Neural progenitor cell (in vitro differentiated cells): ENCODE data around the gene ZNF586. TPM values are rescaled to one million over a fixed set of nuclear protein-coding genes. Genes with fewer than 3 reads are reported as not detected.
"Not testable (repeated sequence)": the region's sequence is repeated elsewhere in the genome, so short reads cannot be mapped to it uniquely, and the experiment has no call there.

Experiments
- DNase-seq: peaks from one replicate; pipeline ENCODE4 v3.0.0-alpha.2; 2016; ENCODE audit warnings: low spot score
- H2AFZ ChIP-seq: fragments of 200-600 bp; sonication (generic); replicated peaks from 2 replicates; pipeline ENCODE4 v1.6.1; 2016; ENCODE audit warnings: antibody characterized with exemption
- H3F3A ChIP-seq: fragments of 200-600 bp; sonication (generic); 2 replicates; pipeline ENCODE4 v1.6.1; 2016; ENCODE audit warnings: antibody characterized with exemption, low read depth
- H3K27ac ChIP-seq: fragments of 200-600 bp; sonication (generic); 2 replicates; pipeline ENCODE4 v1.5.1; 2016; ENCODE audit warnings: mild to moderate bottlenecking
- H3K27me3 ChIP-seq: fragments of 200-600 bp; sonication (generic); 2 replicates; pipeline ENCODE4 v1.6.1; 2016; ENCODE audit warnings: mild to moderate bottlenecking, moderate library complexity
- H3K36me3 ChIP-seq: fragments of 200-600 bp; sonication (generic); 2 replicates; pipeline ENCODE4 v1.5.1; 2016
- H3K4me1 ChIP-seq: fragments of 200-600 bp; sonication (generic); 2 replicates; pipeline ENCODE4 v1.6.1; 2016; ENCODE audit warnings: mixed run types
- H3K4me2 ChIP-seq: fragments of 200-600 bp; sonication (generic); 2 replicates; pipeline ENCODE4 v1.6.1; 2016
- H3K4me3 ChIP-seq: fragments of 200-600 bp; sonication (generic); 2 replicates; pipeline ENCODE4 v1.5.1; 2016
- H3K79me2 ChIP-seq: fragments of 200-600 bp; sonication (generic); 2 replicates; pipeline ENCODE4 v1.6.1; 2016; ENCODE audit warnings: low read depth
- H3K9ac ChIP-seq: fragments of 200-600 bp; sonication (generic); 2 replicates; pipeline ENCODE4 v1.6.1; 2016
- H3K9me3 ChIP-seq: fragments of 200-600 bp; sonication (generic); 2 replicates; pipeline ENCODE4 v1.5.1; 2016; ENCODE audit warnings: low read depth
- H4K20me1 ChIP-seq: fragments of 200-600 bp; sonication (generic); 2 replicates; pipeline ENCODE4 v1.6.1; 2016; ENCODE audit warnings: low read depth
- H3K27ac Mint-ChIP-seq: 3 replicates; pipeline ENCODE4 v1.8.0; 2021; ENCODE audit warnings: mixed read lengths
- H3K27me3 Mint-ChIP-seq: 2 replicates; pipeline ENCODE4 v1.8.0; 2022; ENCODE audit warnings: low read depth, mild to moderate bottlenecking, inconsistent platforms, moderate library complexity, mixed read lengths; ENCODE audit not compliant: insufficient read depth
- H3K36me3 Mint-ChIP-seq: 3 replicates; pipeline ENCODE4 v1.8.0; 2021; ENCODE audit warnings: mixed read lengths
- H3K4me1 Mint-ChIP-seq: 3 replicates; pipeline ENCODE4 v1.8.0; 2021; ENCODE audit warnings: mixed read lengths
- H3K4me3 Mint-ChIP-seq: 3 replicates; pipeline ENCODE4 v1.8.0; 2021; ENCODE audit warnings: mild to moderate bottlenecking, moderate library complexity, mixed read lengths
- H3K9me3 Mint-ChIP-seq: 3 replicates; pipeline ENCODE4 v1.8.0; 2020; ENCODE audit warnings: mixed read lengths
- CTCF ChIP-seq: fragments of 200-600 bp; sonication (generic); IDR thresholded peaks from 2 replicates; pipeline ENCODE4 v1.5.1; 2017; ENCODE audit warnings: antibody characterized with exemption, mild to moderate bottlenecking
- EZH2 ChIP-seq: fragments of 200-600 bp; sonication (generic); IDR thresholded peaks from 2 replicates; pipeline ENCODE4 v1.6.1; 2017; ENCODE audit warnings: antibody characterized with exemption, mild to moderate bottlenecking, moderate library complexity
- EZH2phosphoT487 ChIP-seq: fragments of 200-600 bp; sonication (generic); IDR thresholded peaks from 2 replicates; pipeline ENCODE4 v1.6.1; 2017; ENCODE audit warnings: antibody characterized with exemption
- total RNA-seq: library from RNA; depleted of rRNA; stranded (reverse); fragments of >200 nt; gene quantifications from 2 replicates; pipeline ENCODE4 v1.2.3, GENCODE V29; 2015; ENCODE audit warnings: low replicate concordance

ZNF586 gene
- total RNA-seq, 1 donor from 2014 or later = 19.8 TPM

GRCh38 chr19:57820599-57820998 is 51.1 kb downstream of the ZNF586 start:
- H3K4me2 ChIP-seq = peak overlapping the region; percentile 94
- H3K27ac ChIP-seq = no peak overlapping the region
- no peak for DNase-seq
- H3K36me3 Mint-ChIP-seq = peaks cover 33% of the 10 kb centered on the region
- peaks cover 62% of the 10 kb centered on the region for H3K79me2 ChIP-seq
- H3K27me3 Mint-ChIP-seq = no peaks in the 10 kb centered on the region
- TF ChIP-seq EZH2 (no peak), EZH2phosphoT487 (no peak), CTCF (no peak)
- H3K4me3 Mint-ChIP-seq = peak overlapping the region; percentile 96
- H3K27me3 ChIP-seq = no peaks in the 10 kb centered on the region
- H3K4me1 Mint-ChIP-seq = peaks cover 20% of the 10 kb centered on the region
- no peaks in the 10 kb centered on the region for H3K36me3 ChIP-seq
- H2AFZ ChIP-seq = no peak overlapping the region
- peaks cover 10% of the 10 kb centered on the region for H4K20me1 ChIP-seq
- H3K4me1 ChIP-seq = peaks cover 6% of the 10 kb centered on the region
- no peak overlapping the region for H3K27ac Mint-ChIP-seq
- no peaks in the 10 kb centered on the region for H3K9me3 Mint-ChIP-seq
- peaks cover 11% of the 10 kb centered on the region for H3F3A ChIP-seq
- no peaks in the 10 kb centered on the region for H3K9me3 ChIP-seq
- peak overlapping the region; percentile 83 for H3K4me3 ChIP-seq
- H3K9ac ChIP-seq = peak overlapping the region; percentile 86

- not testable (repeated sequence) for H3K4me3 ChIP-seq, H3K4me1 ChIP-seq, DNase-seq, H3K36me3 ChIP-seq, H3K9ac ChIP-seq, H3K9me3 ChIP-seq, H3K27ac ChIP-seq, H4K20me1 ChIP-seq, H3K27ac Mint-ChIP-seq, H3K9me3 Mint-ChIP-seq, H3K27me3 ChIP-seq, H3K27me3 Mint-ChIP-seq, H2AFZ ChIP-seq
- Mint-ChIP-seq H3K4me1 (peaks cover 20% of the 10 kb centered on the region), H3K4me3 (peak overlapping the region; percentile 96), H3K36me3 (peaks cover 35% of the 10 kb centered on the region)
- Histone ChIP-seq H3K4me2 (peak overlapping the region; percentile 94), H3K79me2 (peaks cover 67% of the 10 kb centered on the region), H3F3A (peaks cover 11% of the 10 kb centered on the region)
Observed at GRCh38 chr19:57821095-57821494, 51.6 kb downstream of the ZNF586 start.

GRCh38 chr19:57821501-57821900 is 52.0 kb downstream of the ZNF586 start:
- not testable (repeated sequence) for H3K4me3 Mint-ChIP-seq, H2AFZ ChIP-seq, H3K27ac ChIP-seq, H3K27me3 Mint-ChIP-seq, DNase-seq, H3K4me1 ChIP-seq, H3K9me3 ChIP-seq, H3K27ac Mint-ChIP-seq, H3K36me3 ChIP-seq, H3K9me3 Mint-ChIP-seq, H4K20me1 ChIP-seq, H3K27me3 ChIP-seq, H3K4me3 ChIP-seq, H3K4me2 ChIP-seq, H3K9ac ChIP-seq
- Histone ChIP-seq H3F3A (peaks cover 11% of the 10 kb centered on the region), H3K79me2 (peaks cover 71% of the 10 kb centered on the region)
- H3K4me1 Mint-ChIP-seq = peaks cover 20% of the 10 kb centered on the region
- H3K36me3 Mint-ChIP-seq = peaks cover 35% of the 10 kb centered on the region

GRCh38 chr19:57823155-57823554 is 53.7 kb downstream of the ZNF586 start:
- not testable (repeated sequence) for H4K20me1 ChIP-seq
- H3K36me3 Mint-ChIP-seq = peaks cover 43% of the 10 kb centered on the region

GRCh38 chr19:57823608-57824007 is 54.1 kb downstream of the ZNF586 start:
- H3K36me3 ChIP-seq, H3K4me3 ChIP-seq, H3K9me3 Mint-ChIP-seq, H3K9ac ChIP-seq, DNase-seq, H3K27ac Mint-ChIP-seq, H3K4me1 ChIP-seq, H3K27me3 ChIP-seq, H3K4me3 Mint-ChIP-seq, H3K27ac ChIP-seq, H4K20me1 ChIP-seq, H3K27me3 Mint-ChIP-seq, H2AFZ ChIP-seq, H3F3A ChIP-seq, H3K4me2 ChIP-seq, H3K9me3 ChIP-seq: not testable (repeated sequence)
- Mint-ChIP-seq H3K4me1 (peaks cover 17% of the 10 kb centered on the region), H3K36me3 (peaks cover 43% of the 10 kb centered on the region)
- peaks cover 88% of the 10 kb centered on the region for H3K79me2 ChIP-seq

More at GRCh38 chr19:57823155-57823554, 53.7 kb downstream of the ZNF586 start:
- peaks cover 20% of the 10 kb centered on the region for H3K4me1 Mint-ChIP-seq
- not testable (repeated sequence) for H3K36me3 ChIP-seq, H3K27me3 Mint-ChIP-seq, H3K27ac ChIP-seq, H3K9me3 Mint-ChIP-seq, H3K4me3 ChIP-seq, H2AFZ ChIP-seq, H3K9me3 ChIP-seq, H3K4me1 ChIP-seq, H3K4me2 ChIP-seq, H3K9ac ChIP-seq, DNase-seq, H3K27me3 ChIP-seq, H3K27ac Mint-ChIP-seq, H3K4me3 Mint-ChIP-seq
- Histone ChIP-seq H3F3A (peaks cover 11% of the 10 kb centered on the region), H3K79me2 (peaks cover 87% of the 10 kb centered on the region)
